Peyer's patch (tissue), 4 donors: Measurements from ENCODE around the gene RAB35. TPM values are rescaled to one million over a fixed set of nuclear protein-coding genes. Genes with fewer than 3 reads are reported as not detected.

Experiments
- DNase-seq, 3 donors: peaks; one replicate each; pipeline ENCODE4 v3.0.0-alpha.2; 2017 to 2019
- H3K27ac ChIP-seq, 4 donors: fragments of 200-600 bp; sonication (generic); one replicate each; pipeline ENCODE4 v1.5.1; 2016 to 2019
- H3K27me3 ChIP-seq, 2 donors: fragments of 200-600 bp; sonication (generic); one replicate each; pipeline ENCODE4 v1.5.1; 2019
- H3K36me3 ChIP-seq, 3 donors: fragments of 200-600 bp; sonication (generic); one replicate each; pipeline ENCODE4 v1.5.1; 2016 to 2019
- H3K4me1 ChIP-seq, 4 donors: fragments of 200-600 bp; sonication (generic); one replicate each; pipeline ENCODE4 v1.5.1; 2016 to 2019
- H3K4me3 ChIP-seq, 4 donors: fragments of 200-600 bp; sonication (generic); 1 replicate in 3 of 4; 2 replicates in 1 of 4; pipeline ENCODE4 v1.5.1; 2016 to 2019; ENCODE audit warnings: mild to moderate bottlenecking in 1 of 4
- H3K9me3 ChIP-seq, 4 donors: fragments of 200-600 bp; sonication (generic); one replicate each; pipeline ENCODE4 v1.5.1; 2016 to 2019; ENCODE audit warnings: mild to moderate bottlenecking in 1 of 4
- CTCF ChIP-seq, 6 experiments: fragments of 450-650 bp in 4 of 6; fragments of 200-600 bp in 2 of 6; sonication (generic) in 1 of 6; IDR thresholded peaks; one replicate each; pipeline ENCODE4 v1.5.1; 2017 to 2019; ENCODE audit warnings: antibody characterized with exemption in 6 of 6, mild to moderate bottlenecking in 3 of 6, moderate library complexity in 1 of 6
- POLR2A ChIP-seq, 2 donors: fragments of 450-650 bp; IDR thresholded peaks; one replicate each; pipeline ENCODE4 v1.5.1; 2017; ENCODE audit warnings: antibody characterized with exemption in 2 of 2, mild to moderate bottlenecking in 2 of 2, moderate library complexity in 2 of 2
- total RNA-seq, 4 donors: library from RNA; depleted of rRNA; stranded (reverse); fragments of >200 nt; gene quantifications; one replicate each; pipeline ENCODE4 v1.1.0, GENCODE V29; 2016

The RAB35 gene
- total RNA-seq, 4 donors from 2014 or later: 16.6 to 22.5 (median 19.1) TPM

GRCh38 chr12:120091371-120092090, 25.0 kb downstream of the RAB35 start:
- Histone ChIP-seq H3K4me1 (peaks cover 0 to 11% (median 4%) of the 10 kb centered on the region in 4 donors), H3K36me3 (peaks cover 0 to 35% (median 0%) of the 10 kb centered on the region in 3 donors), H3K27me3 (no peaks in the 10 kb centered on the region), H3K9me3 (no peaks in the 10 kb centered on the region), H3K27ac (no peak overlapping the region), H3K4me3 (no peak overlapping the region)
- peak in 1 of 3 donors; percentile 42 for DNase-seq
- TF ChIP-seq CTCF (IDR thresholded peaks at IDR 0.05) (no peak), POLR2A (IDR thresholded peaks at IDR 0.05) (no peak)

GRCh38 chr12:120090626-120091295, 25.8 kb downstream of the RAB35 start:
- H3K4me3 ChIP-seq: no peak overlapping the region
- H3K9me3 ChIP-seq: no peaks in the 10 kb centered on the region
- H3K4me1 ChIP-seq: peaks cover 0 to 14% (median 4%) of the 10 kb centered on the region in 4 donors
- peak in 1 of 3 donors; percentile 46 for DNase-seq
- peaks cover 0 to 28% (median 0%) of the 10 kb centered on the region in 3 donors for H3K36me3 ChIP-seq
- H3K27me3 ChIP-seq: no peaks in the 10 kb centered on the region
- no peak for TF ChIP-seq CTCF (IDR thresholded peaks at IDR 0.05)
- TF ChIP-seq POLR2A (IDR thresholded peaks at IDR 0.05): no peak
- H3K27ac ChIP-seq: no peak overlapping the region

- DNase-seq: peak in 1 of 3 donors; percentile 25
- Histone ChIP-seq H3K27me3 (no peaks in the 10 kb centered on the region), H3K36me3 (peaks cover 0 to 22% (median 0%) of the 10 kb centered on the region in 3 donors), H3K4me3 (no peak overlapping the region), H3K4me1 (peaks cover 0 to 14% (median 4%) of the 10 kb centered on the region in 4 donors), H3K27ac (no peak overlapping the region), H3K9me3 (no peaks in the 10 kb centered on the region)
- no peak for TF ChIP-seq CTCF (IDR thresholded peaks at IDR 0.05)
- TF ChIP-seq POLR2A (IDR thresholded peaks at IDR 0.05): no peak
Observed at GRCh38 chr12:120090206-120090605, 26.3 kb downstream of the RAB35 start.

- DNase-seq: peak in 1 of 3 donors; percentile 14
- TF ChIP-seq CTCF (IDR thresholded peaks at IDR 0.05): no peak
- no peak for TF ChIP-seq POLR2A (IDR thresholded peaks at IDR 0.05)
- Histone ChIP-seq H3K27me3 (no peaks in the 10 kb centered on the region), H3K4me3 (no peak overlapping the region), H3K36me3 (peaks cover 0 to 20% (median 0%) of the 10 kb centered on the region in 3 donors), H3K27ac (no peak overlapping the region), H3K9me3 (no peaks in the 10 kb centered on the region), H3K4me1 (peaks cover 0 to 14% (median 4%) of the 10 kb centered on the region in 4 donors)
Observed at GRCh38 chr12:120089796-120090195, 26.8 kb downstream of the RAB35 start.

GRCh38 chr12:120089105-120089504, 27.4 kb downstream of the RAB35 start:
- no peak for TF ChIP-seq CTCF (IDR thresholded peaks at IDR 0.05)
- TF ChIP-seq POLR2A (IDR thresholded peaks at IDR 0.05): no peak
- H3K4me3 ChIP-seq: no peak overlapping the region
- peaks cover 0 to 14% (median 0%) of the 10 kb centered on the region in 3 donors for H3K36me3 ChIP-seq
- no peaks in the 10 kb centered on the region for H3K9me3 ChIP-seq
- H3K27ac ChIP-seq: no peak overlapping the region
- DNase-seq: no peak
- H3K27me3 ChIP-seq: no peaks in the 10 kb centered on the region
- peaks cover 0 to 14% (median 4%) of the 10 kb centered on the region in 4 donors for H3K4me1 ChIP-seq
